Effector memory CD8-positive, alpha-beta T cell (primary cell): ENCODE results near the gene PRAMEF7.
"Not testable (repeated sequence)": the region's sequence is repeated elsewhere in the genome, so short reads cannot be mapped to it uniquely, and the experiment has no call there.

ENCODE experiments used
- ATAC-seq: fragments of 150-1000 bp; cut with Tn5 transposase; replicated peaks from 2 replicates; pipeline ENCODE4 v1.10.0; 2021; ENCODE audit warnings: mild to moderate bottlenecking, moderate library complexity
- DNase-seq, 3 experiments: peaks; one replicate each; pipeline ENCODE4 v3.0.0; 2021
- H3K27ac Mint-ChIP-seq, 2 donors: one replicate each; pipeline ENCODE4 v1.8.0; 2022; ENCODE audit warnings: mild to moderate bottlenecking in 2 of 2, mixed read lengths in 2 of 2, moderate library complexity in 2 of 2
- H3K27me3 Mint-ChIP-seq, 2 donors: one replicate each; pipeline ENCODE4 v1.8.0; 2022; ENCODE audit warnings: mixed read lengths in 2 of 2
- H3K36me3 Mint-ChIP-seq: one replicate; pipeline ENCODE4 v1.8.0; 2022; ENCODE audit warnings: mild to moderate bottlenecking, moderate library complexity, mixed read lengths; ENCODE audit not compliant: insufficient read depth
- H3K4me1 Mint-ChIP-seq, 2 donors: one replicate each; pipeline ENCODE4 v1.8.0; 2022; ENCODE audit warnings: low read depth in 2 of 2, mixed read lengths in 2 of 2
- H3K4me3 Mint-ChIP-seq, 2 donors: one replicate each; pipeline ENCODE4 v1.8.0; 2022; ENCODE audit warnings: mild to moderate bottlenecking in 2 of 2, mixed read lengths in 2 of 2, moderate library complexity in 2 of 2
- H3K9me3 Mint-ChIP-seq, 2 donors: one replicate each; pipeline ENCODE4 v1.8.0; 2022; ENCODE audit warnings: mixed read lengths in 2 of 2
- total RNA-seq, 9 experiments: gene quantifications; one replicate each; lab custom pipeline; 2026; lab: John Stamatoyannopoulos, UW

The PRAMEF7 gene
- total RNA-seq, result 0 reads per million in 9 experiments

DNA sequence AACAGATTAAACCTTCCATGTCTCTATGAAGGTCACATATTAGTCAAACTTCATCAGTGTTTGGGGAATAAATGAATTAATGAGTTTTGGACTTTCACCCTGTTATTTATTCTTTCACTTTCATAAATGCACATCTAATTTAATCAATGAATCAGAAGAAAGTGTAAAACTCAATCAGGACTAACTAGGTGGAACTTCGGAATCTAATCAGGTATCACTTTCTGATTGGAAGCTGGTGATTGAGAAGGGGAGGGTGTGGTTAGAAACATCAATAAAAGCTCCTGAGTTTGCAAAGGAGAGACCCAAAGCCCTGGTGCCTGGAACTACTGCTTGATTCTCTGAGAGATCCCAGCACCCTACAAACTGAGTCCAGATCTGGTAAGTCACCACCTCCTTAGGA, at the start of gene PRAMEF7:
Gene PRAMEF7 (plus strand): TSS at position 301 of the 400 bp plus-strand sequence. CDS start 1,083 bp downstream, outside the sequence.
- H3K27ac Mint-ChIP-seq, H3K4me1 Mint-ChIP-seq, DNase-seq, H3K36me3 Mint-ChIP-seq, H3K27me3 Mint-ChIP-seq, H3K4me3 Mint-ChIP-seq, ATAC-seq, H3K9me3 Mint-ChIP-seq: not testable (repeated sequence)

DNA sequence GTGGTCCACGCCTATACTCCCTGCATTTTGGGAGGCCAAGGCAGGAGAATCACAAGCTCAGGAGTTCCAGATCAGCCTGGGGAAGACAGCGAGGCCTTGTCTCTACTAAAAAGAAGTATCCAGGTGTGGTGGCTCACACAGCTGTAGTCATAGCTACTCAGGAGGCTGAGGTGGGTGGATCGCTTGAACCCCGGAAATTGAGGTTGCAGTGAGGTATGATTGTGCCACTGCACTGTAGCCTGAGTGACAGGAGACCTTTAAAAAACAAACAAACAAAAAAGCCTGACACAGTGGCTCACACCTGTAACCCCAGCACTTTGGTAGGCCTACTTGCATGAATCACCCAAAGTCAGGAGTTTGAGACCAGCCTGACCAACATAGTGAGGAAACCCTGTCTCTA, 38.0 kb upstream of the PRAMEF7 start:
- DNase-seq, ATAC-seq, H3K27ac Mint-ChIP-seq, H3K4me3 Mint-ChIP-seq, H3K9me3 Mint-ChIP-seq, H3K36me3 Mint-ChIP-seq, H3K27me3 Mint-ChIP-seq, H3K4me1 Mint-ChIP-seq: not testable (repeated sequence)

DNA sequence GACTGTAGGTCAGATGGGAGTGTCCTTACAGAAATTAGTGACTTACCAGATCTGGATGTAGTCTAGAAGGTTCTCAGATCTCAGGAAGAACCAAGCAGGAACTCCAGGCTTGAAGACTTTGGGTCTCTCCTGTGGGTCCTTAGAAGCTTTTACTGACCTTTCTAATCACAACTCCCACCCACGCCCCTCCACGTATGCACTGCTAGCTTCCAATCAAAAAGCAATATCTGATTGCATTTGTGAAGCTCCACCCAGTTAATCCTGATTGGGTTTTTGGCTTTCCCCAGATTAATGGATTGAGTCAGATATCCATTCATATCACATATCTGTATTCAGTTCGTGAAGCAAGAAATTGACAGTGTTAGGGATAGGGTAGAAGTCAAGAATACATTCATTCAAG, 30.3 kb upstream of the PRAMEF7 start, which contains the start of gene PRAMEF4:
Gene PRAMEF4 (minus strand): TSS at position 101 of the 400 bp plus-strand sequence. CDS start 2,807 bp downstream, outside the sequence.
- H3K9me3 Mint-ChIP-seq, ATAC-seq, DNase-seq, H3K4me1 Mint-ChIP-seq, H3K27me3 Mint-ChIP-seq, H3K4me3 Mint-ChIP-seq, H3K27ac Mint-ChIP-seq, H3K36me3 Mint-ChIP-seq: not testable (repeated sequence)

DNA sequence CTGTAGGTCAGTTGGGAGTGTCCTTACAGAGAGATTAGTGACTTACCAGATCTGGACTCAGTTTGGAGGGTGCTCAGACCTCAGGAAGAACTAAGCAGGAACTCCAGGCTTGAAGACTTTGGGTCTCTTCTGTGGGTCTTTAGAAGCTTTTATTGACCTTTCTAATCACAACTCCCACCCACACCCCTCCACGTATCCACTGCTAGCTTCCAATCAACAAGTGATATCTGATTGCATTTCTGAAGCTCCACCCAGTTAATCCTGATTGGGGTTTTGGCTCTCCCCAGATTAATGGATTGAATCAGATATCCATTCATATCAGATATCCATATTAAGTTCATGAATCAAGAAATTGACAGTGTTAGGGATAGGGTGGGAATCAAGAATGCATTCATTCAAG, 18.2 kb upstream of the PRAMEF7 start, which contains the start of gene PRAMEF10:
Gene PRAMEF10 (minus strand): TSS at position 101 of the 400 bp plus-strand sequence. CDS start 2,423 bp downstream, outside the sequence.
- H3K36me3 Mint-ChIP-seq, H3K4me1 Mint-ChIP-seq, H3K27ac Mint-ChIP-seq, H3K4me3 Mint-ChIP-seq, DNase-seq, H3K9me3 Mint-ChIP-seq, H3K27me3 Mint-ChIP-seq, ATAC-seq: not testable (repeated sequence)

DNA sequence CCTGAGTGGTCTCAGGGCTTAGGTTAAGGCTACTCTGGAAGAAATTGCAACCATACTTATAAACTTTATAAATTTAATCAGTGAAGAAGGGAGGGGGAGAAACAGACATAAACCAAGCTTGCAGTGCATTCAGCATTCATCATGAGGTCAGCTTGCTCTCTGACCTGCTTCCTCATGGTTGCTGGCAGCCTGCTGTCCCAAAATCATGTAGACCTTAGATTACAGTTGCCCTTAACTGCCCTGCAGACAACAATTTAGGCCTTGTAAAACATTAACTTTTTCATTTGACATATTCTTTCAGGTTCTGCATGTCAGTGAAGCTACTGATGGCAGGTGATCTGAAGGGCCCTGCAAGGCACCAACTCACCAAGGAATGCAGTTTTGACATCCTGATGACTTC, 17.2 kb upstream of the PRAMEF7 start:
- not testable (repeated sequence) for H3K27ac Mint-ChIP-seq, DNase-seq, H3K9me3 Mint-ChIP-seq, H3K27me3 Mint-ChIP-seq, H3K36me3 Mint-ChIP-seq, H3K4me1 Mint-ChIP-seq, ATAC-seq, H3K4me3 Mint-ChIP-seq

DNA sequence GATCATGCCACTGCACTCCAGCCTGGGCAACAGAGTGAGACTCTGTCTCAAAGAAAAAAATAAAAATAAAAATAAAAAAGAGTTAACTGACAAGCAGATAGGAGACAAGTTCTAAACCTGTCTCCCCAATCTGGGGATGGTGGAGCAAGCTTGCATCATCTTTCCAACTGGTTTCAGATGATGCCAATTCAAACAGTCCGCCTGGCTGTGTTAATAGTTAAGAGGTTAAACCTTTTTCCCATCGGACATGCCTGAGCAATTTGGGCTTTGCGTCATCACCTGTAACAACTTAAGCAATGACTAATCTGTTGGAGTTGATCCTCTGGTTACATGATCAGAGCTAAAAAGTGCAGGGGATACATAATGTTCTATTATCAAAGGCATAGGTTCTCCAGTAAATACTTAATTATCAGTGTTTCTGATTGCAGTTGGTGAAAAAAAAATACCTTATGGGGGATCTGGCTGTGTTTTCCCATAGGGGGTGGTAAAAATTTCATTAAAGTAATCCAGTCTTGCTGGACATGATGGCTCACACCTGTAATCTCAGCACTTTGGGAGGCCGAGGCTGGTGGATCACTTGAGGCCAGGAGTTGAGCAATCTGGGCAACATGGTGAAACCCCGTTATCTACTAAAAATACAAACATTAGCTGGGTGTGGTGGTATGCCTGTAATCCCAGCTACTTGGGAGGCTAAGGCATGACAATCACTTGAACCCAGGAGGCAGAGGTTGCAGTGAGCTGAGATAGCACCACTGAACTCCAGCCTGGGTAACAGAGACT, 12.4 kb upstream of the PRAMEF7 start:
- not testable (repeated sequence) for DNase-seq, H3K36me3 Mint-ChIP-seq, ATAC-seq, H3K27me3 Mint-ChIP-seq, H3K4me1 Mint-ChIP-seq, H3K4me3 Mint-ChIP-seq, H3K9me3 Mint-ChIP-seq, H3K27ac Mint-ChIP-seq

DNA sequence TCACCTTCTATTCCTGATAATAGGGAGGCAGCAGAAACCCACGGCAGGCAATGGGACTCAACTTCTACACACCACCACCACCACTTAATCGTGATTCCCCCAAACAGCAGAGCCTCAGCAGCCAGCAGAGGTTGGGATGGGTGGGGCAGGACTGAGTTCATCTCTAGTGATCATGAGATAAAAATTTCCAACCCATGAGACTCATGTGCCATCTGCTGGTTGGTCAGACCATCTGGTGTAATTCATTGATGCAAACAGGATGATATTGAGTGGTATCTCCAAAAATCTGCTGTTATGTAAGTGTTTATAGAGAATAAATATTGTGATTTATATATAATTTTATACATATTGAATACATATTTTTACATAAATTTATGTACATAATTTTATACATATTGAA, 5.3 kb downstream of the PRAMEF7 start:
- not testable (repeated sequence) for H3K27ac Mint-ChIP-seq, DNase-seq, H3K4me3 Mint-ChIP-seq, ATAC-seq, H3K36me3 Mint-ChIP-seq, H3K27me3 Mint-ChIP-seq, H3K4me1 Mint-ChIP-seq, H3K9me3 Mint-ChIP-seq

DNA sequence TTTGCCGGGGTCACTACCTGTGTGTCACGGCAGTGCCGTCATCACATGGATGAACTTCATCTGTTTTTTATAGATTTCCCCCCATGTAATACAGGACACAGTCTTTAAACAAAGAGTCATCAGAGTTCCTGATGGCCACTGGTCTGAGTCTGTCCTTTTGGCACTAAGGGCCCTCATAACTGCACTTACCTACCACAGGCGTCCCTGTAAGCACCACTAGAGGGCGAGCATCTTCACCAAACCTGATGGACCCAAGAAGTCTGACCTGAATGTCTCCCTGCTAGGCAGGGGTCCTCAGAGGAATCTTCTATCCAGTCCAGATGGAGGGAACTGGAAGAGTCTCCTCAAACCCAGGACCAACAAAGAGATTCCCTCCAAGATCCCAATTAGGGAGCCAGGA, 8.0 kb downstream of the PRAMEF7 start:
- not testable (repeated sequence) for H3K27ac Mint-ChIP-seq, ATAC-seq, DNase-seq, H3K4me1 Mint-ChIP-seq, H3K4me3 Mint-ChIP-seq, H3K27me3 Mint-ChIP-seq, H3K9me3 Mint-ChIP-seq, H3K36me3 Mint-ChIP-seq

DNA sequence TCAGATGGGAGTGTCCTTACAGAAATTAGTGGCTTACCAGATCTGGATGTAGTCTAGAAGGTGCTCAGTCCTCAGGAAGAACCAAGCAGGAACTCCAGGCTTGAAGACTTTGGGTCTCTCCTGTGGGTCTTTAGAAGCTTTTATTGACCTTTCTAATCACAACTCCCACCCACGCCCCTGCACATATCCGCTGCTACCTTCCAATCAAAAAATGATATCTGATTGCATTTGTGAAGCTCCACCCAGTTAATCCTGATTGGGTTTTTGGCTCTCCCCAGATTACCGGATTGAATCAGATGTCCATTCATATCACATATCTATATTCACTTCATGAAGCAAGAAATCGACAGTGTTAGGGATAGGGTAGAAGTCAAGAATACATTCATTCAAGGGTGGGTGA, 31.1 kb downstream of the PRAMEF7 start, which contains the start of gene PRAMEF6:
Gene PRAMEF6 (minus strand): TSS at position 101 of the 400 bp plus-strand sequence. CDS start 5,062 bp downstream, outside the sequence.
- H3K4me1 Mint-ChIP-seq, H3K4me3 Mint-ChIP-seq, DNase-seq, ATAC-seq, H3K36me3 Mint-ChIP-seq, H3K9me3 Mint-ChIP-seq, H3K27ac Mint-ChIP-seq, H3K27me3 Mint-ChIP-seq: not testable (repeated sequence)
